HG03103 (cell line): ENCODE results near the gene TMEM255A.
A peak's percentile ranks its signal among the peaks of the same experiment; 100 is the strongest.

Experiments used
- ATAC-seq: cut with Tn5 transposase; IDR thresholded peaks from one replicate; pipeline ENCODE4 v1.9.1; 2021; ENCODE audit warnings: low read depth; ENCODE audit not compliant: unreplicated experiment

Gene TMEM255A

DNA sequence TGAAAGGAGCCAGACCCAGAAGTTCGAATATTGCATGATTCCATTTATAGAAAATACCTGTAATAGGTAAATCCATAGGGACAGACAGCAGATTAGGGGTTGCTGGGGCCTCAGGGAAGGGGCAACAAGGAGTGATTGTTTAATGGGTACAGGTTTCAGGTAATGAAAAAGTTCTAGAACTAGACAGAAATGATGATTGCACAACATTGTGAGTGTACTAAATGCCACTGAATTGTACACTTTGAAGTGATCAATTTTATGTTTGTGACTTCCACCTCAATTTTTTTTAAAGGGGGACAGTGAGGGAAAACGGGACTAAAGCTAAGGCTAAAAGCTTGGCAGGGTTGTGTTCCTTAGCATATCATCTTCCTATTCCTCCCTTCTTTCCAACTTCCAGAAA, 37.1 kb downstream of the TMEM255A start:
- no peak for ATAC-seq

DNA sequence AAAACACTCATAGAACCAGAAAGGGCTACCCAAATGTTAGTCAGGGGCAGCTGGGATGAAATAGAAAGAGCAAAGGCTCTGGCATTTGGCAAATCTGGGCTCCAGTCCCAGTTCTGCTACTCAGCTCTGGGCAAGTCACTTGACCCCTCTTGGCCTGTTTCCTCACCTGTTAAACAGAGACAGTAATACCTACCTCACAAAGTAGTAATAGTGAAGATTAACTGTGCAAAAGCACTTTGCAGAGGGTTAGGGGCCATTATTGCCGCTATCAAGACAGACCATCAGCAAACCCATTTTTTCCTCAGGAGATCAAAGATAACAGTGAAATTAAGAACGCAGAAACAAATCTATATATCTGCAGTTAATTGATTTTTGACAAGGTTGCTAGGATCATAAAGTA, 40.0 kb downstream of the TMEM255A start:
- no peak for ATAC-seq

DNA sequence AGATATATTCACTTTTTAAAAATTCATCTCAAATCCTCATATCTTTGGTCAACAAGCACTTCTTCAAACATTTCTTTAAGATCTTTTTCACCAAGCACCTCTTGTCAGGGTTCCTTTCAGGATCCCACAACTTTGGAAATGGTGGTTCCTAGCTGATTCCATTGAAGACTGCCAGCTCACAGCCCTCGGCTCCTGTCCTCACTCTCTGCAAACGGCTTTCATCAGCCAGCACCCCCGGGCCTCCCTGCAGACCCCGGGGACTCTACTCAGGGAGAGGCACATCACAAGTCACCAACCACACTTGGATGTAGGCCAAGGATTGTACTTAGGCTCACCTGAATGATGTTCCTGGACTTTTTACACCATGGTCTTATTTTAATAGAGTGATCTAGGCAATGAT, 40.7 kb downstream of the TMEM255A start:
- ATAC-seq, result no peak

DNA sequence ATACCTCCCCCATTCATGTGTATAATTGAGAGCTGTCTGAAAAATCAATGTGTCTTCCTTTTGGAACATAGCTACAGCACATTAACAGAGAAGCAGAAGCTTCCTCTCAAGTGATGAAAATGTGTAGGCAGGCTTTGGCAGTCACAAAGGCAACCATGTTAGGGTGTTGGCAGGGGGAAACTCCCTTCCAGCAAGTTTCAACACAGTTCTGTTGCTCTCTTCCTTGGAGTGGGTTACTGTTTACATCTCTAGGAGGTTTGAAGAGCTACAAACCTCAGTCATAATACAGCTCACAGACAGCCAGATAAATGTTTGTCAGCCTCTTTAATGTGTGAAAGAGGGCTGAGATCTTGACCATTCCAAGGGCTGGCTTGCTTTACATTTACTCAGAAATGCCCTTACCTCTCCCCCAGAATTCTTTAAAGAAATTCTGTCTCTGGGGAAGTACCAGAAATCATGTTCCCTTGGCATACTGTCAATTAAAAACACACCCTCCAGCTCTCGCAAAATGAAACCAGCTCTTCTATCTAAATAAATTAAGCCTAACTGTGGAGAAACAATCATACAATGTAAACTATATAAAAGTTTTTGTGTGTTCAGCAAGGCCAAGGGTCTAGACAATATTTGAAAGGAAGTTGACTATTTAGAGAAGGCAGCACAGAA, 41.8 kb downstream of the TMEM255A start:
- no peak for ATAC-seq

DNA sequence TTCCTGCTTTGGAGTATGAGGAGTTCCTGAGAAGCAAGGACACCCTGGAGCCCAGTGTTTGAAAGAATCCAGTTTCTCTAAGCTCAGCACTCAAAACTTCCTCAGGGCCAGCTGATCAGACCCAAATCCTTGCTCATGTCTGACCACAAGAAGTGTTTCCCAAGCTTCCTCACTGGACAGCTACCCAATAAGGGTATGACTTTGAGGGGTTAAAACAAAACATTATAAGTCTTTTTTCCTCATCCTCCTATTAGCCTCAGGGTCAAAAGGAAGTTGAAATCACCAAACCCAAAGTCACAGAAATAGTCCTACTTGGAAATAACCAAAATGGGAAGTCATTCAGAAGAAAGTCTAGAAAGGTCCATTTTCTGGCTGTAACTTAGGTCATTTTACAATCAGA, 46.9 kb downstream of the TMEM255A start:
- ATAC-seq, result no peak

DNA sequence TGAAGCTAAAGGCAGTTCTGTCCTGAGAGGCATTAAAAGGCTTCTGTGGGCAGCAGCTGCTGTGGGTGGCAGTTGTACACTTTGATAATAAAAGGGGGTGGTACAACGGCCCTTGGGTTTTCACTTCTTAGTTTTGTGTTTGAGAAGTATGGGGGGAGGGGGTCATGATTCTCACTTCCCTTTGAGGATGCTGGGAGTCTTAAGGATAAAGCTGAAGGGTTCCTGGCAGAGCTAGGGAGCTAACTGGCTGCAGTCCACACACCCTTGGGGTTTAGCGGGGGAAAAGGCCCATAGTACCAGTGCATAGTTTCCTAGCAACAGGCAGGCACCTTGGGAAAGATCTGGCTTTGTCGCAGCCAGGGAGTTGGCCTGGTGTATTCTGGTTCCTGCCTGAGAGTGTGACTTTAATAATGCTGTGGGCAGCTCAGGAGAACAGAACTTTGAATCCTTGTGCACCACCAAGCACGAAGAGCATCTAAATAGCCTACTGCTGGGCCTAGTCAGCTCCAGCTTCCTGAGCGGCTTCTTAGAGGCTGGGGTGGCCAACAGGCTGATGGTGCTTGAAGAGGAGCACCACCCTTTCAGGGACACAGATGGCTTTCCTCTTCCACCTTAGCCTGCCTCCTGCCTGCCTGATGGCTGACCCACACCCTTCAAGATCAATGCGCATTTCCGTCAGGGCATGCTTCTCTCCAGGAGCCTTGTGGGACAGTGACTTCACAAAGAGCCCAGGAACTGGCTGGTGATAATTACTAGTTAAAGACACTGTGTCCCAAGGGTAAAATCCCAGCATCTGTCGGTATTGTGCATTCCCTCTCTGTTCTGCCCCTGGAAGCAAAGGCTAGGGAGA, 48.2 kb downstream of the TMEM255A start:
- ATAC-seq, result no peak

DNA sequence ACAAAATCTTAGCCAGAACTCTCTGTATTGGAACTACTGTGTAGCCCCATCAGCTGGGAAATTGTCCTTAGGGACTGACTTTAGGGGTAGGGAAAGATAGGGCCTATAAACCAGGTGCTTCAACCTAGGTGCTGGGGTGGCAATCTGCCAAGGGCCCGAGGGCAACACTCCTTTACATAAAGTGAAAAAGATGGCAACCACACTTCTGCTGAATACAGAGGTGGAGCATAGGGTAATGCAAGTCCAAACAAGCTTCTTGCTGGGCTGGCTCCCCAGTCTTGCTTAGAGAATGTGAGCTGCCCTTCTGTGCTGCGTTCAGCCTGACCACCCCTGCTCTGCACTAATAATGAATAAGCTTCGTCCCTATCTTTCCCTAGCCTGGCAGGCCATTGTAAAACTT, 50.9 kb downstream of the TMEM255A start:
- ATAC-seq, result no peak

DNA sequence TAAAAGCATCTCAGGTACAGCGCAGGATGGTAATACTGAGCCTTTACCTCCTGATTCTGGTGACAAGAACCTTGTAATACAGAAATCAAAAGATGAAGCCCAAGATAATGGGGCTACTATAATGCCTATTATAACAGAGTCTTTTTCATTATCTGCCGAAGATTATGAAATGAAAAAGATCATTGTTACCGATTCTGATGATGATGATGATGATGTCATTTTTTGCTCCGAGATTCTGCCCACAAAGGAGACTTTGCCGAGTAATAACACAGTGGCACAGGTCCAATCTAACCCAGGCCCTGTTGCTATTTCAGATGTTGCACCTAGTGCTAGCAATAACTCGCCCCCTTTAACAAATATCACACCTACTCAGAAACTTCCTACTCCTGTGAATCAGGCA, 57.5 kb downstream of the TMEM255A start:
- no peak for ATAC-seq

DNA sequence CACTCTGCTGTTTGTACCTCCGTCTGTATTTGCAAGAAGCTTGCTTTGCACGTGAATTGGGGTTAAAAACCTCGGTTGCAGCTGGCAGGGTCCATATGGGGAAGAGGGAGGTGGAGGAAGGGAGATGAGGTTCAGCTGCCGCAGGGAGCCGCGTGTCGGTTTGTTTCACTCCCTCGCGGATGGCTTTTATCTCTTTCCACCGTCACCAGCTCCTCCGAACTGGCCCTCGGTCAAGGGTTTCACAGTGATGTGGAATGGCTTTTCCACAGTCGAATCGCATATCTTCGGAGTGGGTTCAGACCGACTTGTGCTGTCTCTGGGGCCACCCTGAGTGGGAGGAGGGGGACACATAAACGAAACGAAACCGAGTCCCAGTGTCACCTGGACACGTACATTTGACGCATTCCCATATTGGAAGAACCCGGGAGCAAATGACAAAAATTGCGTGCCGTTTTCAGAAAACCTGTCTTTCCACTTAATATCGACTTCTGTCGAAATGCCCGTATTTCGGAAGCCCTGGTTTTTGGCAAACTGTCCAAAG, 59.7 kb downstream of the TMEM255A start:
- ATAC-seq, result no peak

DNA sequence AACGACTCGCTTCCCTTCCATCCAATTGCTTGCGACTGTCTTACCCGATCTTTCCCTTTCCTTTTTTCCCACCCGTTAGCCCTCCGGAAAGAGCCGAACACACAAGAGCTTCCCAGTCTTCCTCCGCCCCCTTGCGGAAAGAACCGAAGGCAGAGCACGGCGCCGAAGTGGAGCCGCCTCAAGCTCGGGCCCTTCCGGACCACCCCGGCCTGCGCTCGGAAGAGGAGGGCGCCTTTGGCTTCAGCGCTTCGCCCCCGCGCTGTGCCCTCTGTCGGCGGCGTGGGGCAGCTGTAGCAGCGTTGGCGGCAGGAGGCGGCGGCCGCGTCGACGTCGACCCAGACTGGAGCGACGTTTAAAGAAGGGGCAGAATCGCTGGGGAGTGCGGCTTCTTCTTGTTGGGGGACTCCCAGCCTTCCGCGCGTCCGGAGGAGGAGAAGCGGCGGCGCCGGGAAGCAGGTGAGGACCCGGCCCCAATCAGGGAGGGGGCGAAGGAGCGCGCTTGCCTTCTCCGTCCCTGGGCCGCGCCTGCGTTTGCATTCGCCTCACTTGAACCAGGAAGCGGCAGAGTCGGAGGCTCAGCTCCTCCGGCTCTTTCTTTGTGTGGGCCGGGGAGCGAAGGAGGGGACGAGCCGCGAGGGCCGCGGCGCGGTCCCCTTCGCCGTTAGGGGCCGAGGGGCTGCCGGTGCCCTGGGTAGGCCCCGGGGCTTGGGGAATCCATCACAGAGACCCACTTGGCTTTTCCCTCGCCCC, 60.6 kb downstream of the TMEM255A start, which contains the start of gene ZBTB33:
Gene ZBTB33 (plus strand): TSS at position 291 of the 750 bp plus-strand sequence. CDS start 2,604 bp downstream, outside the sequence.
- peak; percentile 97 for ATAC-seq

DNA sequence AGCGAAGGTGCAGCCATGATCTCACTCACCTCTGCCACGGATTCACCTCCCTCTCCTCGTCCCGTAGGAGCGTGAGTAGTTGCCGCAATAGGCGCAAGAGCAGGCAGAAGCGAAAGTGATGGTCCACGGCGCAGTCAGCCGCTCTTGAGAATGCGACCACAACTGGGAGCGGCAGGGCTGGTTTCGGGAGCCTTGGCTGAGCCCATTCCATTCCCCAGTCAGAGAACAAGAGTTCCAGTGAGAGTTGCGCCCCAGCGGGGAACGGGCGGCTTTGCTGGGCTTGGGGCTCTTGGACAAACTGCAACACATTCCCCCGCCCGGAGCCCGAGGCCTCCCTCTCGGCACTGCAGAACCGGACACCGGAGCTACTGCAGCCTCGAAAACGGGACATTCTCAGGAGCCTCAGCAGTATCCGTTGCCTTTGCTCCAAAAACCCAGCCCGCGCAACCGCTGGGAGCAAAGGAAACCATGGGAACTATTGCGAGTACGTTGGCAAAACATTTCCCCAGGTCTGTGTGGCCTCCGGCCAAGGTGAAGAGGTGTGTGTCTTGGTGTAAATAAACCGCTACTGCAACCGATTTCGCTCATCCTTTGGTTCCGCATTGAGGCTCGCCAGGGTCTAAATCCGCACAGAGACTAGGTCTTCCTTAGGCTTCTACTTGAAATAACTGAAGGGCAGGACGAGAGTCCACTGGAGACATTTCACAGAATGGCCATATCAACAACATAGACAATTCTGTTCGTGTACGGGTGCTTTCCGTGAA, 66.3 kb downstream of the TMEM255A start:
- ATAC-seq, result peak; percentile 67

DNA sequence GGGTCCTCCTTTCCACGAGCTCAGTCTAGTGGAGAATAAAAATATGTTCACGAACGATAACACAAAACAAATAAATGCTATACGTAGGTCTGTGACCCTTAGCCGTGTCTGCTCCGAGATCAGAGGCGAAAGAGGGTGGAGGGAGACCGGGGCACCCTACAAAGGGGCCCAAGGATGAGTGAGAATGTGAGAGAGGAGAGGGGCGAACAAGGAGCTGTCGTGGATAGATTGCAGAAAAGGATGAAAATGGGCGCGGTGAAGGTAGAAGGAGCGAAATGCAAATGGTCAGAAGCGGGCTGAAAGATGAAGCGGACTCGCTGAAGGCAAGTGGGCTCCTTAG, 66.9 kb downstream of the TMEM255A start:
- ATAC-seq, result peak; percentile 17

DNA sequence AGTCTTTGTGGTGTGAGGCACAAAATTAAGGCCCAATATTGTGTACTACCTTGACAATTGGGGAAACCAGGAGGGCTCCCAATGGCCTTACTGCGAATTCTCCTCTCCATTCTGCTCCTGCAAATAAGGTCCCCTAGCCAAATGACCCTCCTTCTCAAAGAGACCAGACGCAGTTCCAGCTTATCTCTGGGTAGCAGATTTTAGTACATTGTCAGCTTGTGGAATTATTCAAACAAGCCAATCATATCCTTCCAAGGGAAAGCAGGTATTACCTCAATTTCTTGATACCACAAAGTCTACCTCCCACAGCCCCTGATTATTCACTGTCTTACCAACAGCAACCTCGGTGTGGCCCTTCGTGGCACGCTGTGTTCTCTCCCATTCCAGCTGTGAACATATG, 68.4 kb downstream of the TMEM255A start:
- no peak for ATAC-seq

DNA sequence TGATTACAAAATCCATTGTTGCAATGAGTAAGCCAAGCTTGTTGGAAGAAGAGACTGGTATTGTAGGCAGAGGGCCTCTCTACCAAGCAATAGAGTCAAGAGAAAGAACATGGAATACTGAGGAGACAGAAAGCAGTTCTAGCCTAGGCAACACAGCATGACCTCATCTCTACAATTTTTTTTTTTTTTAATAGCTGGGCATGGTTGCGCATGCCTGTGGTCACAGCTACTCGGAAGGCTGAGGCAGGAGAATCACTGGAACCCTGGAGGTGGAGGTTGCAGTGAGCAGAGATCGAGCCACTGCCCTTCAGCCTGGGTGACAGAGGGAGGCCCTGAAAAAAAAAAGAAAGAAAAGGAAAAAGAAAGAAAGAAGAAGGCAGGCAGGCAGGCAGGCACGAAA, 72.3 kb downstream of the TMEM255A start:
- ATAC-seq, result no peak

DNA sequence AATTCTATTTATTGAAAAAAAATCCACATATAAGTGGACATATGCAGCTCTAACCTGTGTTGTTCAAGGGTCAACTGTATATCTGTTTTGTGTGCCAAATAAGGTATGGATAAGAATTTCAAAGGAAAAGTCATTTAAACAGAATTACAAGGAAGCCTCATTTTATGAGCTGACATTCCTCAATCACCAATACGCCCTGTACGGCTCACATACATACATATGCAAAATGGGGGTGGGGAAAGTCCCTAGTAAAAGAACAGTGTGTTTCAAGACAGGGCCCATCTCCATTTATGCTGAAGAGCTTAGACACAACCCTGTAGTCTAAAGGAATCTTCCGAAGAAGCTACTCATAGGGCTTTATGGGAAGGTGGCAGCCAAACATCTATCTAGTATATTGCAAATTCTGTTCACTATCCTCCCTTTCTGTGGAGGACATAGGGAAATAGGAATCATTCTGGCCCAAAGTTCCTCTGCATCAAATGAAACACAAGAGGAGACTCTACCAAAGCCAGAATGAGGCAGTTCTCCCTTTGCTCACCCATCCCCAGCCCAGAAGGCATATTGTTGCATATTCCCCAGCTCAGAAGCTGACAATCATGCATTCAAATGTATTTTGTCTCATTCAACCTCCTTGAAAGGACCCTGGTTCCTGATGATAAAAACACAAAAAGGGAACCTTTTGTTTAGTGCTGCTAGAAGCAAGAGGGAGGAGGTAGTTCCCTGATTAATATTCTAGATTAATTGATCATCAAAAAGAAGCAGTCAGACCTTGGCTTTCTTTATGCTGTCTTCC, 74.4 kb downstream of the TMEM255A start:
- no peak for ATAC-seq

DNA sequence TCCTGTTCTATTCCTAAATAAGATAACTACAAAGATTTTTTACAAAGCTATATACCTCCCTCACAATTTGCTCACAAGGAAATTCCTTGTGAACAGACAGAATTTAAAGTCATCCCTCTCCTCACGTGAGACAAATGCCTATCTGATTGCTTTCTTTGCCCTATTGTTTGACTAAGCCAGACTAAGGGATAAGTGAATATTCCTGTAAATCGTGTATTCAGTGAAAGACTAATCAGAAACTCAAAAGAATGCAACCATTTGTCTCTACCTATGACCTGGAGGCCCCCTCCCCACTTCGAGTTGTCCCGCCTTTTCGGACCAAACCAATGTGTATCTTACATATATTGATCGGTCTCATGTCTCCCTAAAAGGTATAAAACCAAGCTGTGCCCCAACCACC, 76.0 kb downstream of the TMEM255A start:
- ATAC-seq, result no peak

DNA sequence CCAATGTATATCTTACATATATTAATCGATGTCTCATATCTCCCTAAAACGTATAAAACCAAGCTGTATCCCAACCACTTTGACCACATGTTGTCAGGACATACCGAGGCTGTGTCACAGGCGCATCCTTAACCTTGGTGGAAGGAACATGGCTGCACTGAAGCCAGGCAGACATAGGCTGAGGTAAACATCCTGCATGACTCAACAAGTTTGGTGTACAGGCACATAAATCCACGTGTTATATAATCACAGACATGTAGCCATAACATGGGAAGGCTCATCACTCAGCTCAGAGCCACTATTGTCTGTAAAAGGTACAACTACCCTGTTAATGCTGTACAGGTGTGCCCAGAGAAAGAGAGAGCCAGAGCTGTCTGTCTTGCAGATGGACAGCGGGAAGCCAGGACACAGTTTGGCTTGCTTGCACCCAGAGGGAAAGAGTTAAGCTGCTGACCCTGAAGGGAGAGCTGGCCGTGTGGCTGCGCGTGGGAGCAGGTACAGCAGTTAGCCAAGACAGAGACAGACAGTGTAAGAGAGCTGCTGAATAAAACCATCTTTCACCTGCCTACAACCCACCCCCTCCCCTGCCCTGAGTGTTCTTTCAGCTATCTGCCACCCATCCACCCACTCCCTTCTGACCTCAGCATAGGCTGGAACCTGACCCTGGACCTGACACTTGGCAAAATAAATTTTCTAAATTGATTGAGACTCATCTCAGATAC, 82.9 kb downstream of the TMEM255A start:
- no peak for ATAC-seq

DNA sequence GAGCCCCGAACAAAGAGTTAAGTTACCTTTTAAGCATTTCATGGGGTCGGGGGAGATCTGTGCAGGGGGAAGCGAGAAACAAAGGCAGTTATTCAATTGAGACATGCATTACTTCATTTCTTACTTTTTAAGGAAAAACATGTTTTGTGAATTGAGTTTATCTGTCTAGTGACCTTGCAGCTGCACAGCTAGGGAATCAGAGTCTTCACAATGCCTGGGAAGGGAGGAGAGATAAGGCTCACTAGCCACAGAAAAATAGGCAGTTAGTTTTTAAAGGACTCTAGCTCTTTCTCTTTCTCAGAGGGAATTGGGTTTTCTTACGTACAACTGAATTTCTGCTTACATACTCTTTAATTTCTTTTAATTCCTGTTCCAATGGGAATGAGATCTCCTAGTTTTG, 86.9 kb downstream of the TMEM255A start:
- no peak for ATAC-seq

DNA sequence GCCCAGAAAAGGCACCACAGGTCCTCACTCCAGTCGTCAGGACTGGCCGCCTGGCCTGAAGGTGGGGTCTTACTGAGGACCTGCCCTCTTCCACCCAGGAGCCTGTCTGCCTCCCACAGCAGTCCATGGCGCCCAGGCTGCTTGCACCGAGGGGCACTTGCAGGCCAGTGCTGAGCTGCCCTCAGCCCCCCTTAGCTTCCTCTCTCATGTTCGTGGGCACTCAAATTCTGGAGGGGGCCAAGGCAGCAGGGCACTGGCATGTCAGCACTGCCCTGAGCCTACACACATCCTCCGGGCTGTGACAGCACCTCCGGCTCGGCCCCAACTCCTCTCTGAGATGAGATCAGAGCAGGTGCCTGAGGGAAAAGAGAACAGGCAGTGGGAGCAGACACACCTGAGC, 87.9 kb downstream of the TMEM255A start:
- ATAC-seq, result no peak
